Common myeloid progenitor, CD34-positive (primary cell): ENCODE data around the gene CACNA2D1.
A peak's percentile ranks its signal among the peaks of the same experiment; 100 is the strongest.

ENCODE experiments used
- CTCF ChIA-PET: fragments of 350-600 bp; sonication (Branson Sonifier 250); formaldehyde crosslinking; loops from one replicate; lab custom pipeline; 2021; ENCODE audit warnings: antibody characterized with exemption; lab: Charles Lee
- POLR2A ChIA-PET: fragments of 350-600 bp; sonication (Branson Sonifier 250); formaldehyde crosslinking; loops from one replicate; lab custom pipeline; 2021; ENCODE audit warnings: antibody characterized with exemption; lab: Charles Lee
- DNase-seq, 3 donors: peaks; one replicate each; pipeline versions ENCODE4 v3.0.0 to v3.0.0-alpha.2; 2013
- H3K27ac ChIP-seq, 2 experiments: 1 replicate in 1 of 2; 2 replicates in 1 of 2; pipeline ENCODE4 v1.7.0; 2013; ENCODE audit warnings: inconsistent platforms in 2 of 2, low read length in 2 of 2, mild to moderate bottlenecking in 2 of 2, low read depth in 1 of 2, moderate library complexity in 1 of 2; ENCODE audit not compliant: severe bottlenecking in 2 of 2, insufficient read depth in 1 of 2, poor library complexity in 1 of 2
- H3K27me3 ChIP-seq, 5 experiments: replicated peaks in 2 of 5; 1 replicate in 3 of 5; 2 replicates in 2 of 5; pipeline versions ENCODE4 v1.6.1 to v1.7.0; 2013; ENCODE audit warnings: low read length in 4 of 5, mild to moderate bottlenecking in 2 of 5, moderate library complexity in 2 of 5, inconsistent platforms in 1 of 5; ENCODE audit not compliant: insufficient read depth in 5 of 5, control insufficient read depth in 4 of 5
- H3K36me3 ChIP-seq, 4 experiments: 1 replicate in 2 of 4; 2 replicates in 2 of 4; pipeline versions ENCODE4 v1.6.1 to v1.7.0; 2013; ENCODE audit warnings: low read length in 3 of 4, control low read depth in 1 of 4, mild to moderate bottlenecking in 1 of 4; ENCODE audit not compliant: control insufficient read depth in 4 of 4, insufficient read depth in 4 of 4
- H3K4me1 ChIP-seq, 4 experiments: 1 replicate in 3 of 4; 2 replicates in 1 of 4; pipeline versions ENCODE4 v1.6.1 to v1.7.1; 2013; ENCODE audit warnings: low read length in 3 of 4, mild to moderate bottlenecking in 3 of 4, control low read depth in 1 of 4, inconsistent platforms in 1 of 4, moderate library complexity in 1 of 4; ENCODE audit not compliant: control insufficient read depth in 4 of 4, insufficient read depth in 4 of 4; ENCODE audit errors: control extremely low read depth in 1 of 4
- H3K4me3 ChIP-seq, 7 experiments: 1 replicate in 4 of 7; 2 replicates in 3 of 7; pipeline versions ENCODE4 v1.5.1 to v1.7.0; 2013; ENCODE audit warnings: mild to moderate bottlenecking in 7 of 7, low read length in 6 of 7, moderate library complexity in 6 of 7, inconsistent platforms in 2 of 7, low read depth in 2 of 7, control low read depth in 1 of 7; ENCODE audit not compliant: insufficient read depth in 4 of 7, control insufficient read depth in 1 of 7; ENCODE audit errors: extremely low read depth in 1 of 7
- H3K9me3 ChIP-seq, 5 experiments: 1 replicate in 4 of 5; 2 replicates in 1 of 5; pipeline versions ENCODE4 v1.6.1 to v1.7.1; 2013; ENCODE audit warnings: low read length in 4 of 5, mild to moderate bottlenecking in 2 of 5, inconsistent platforms in 1 of 5, low read depth in 1 of 5, moderate library complexity in 1 of 5; ENCODE audit not compliant: control insufficient read depth in 4 of 5, insufficient read depth in 2 of 5; ENCODE audit errors: control extremely low read depth in 1 of 5
- WGBS: methylation state at CpG from one replicate; pipeline ENCODE4 v1.1.5; 2013; ENCODE audit not compliant: insufficient coverage; 5-methylcytosine and 5-hydroxymethylcytosine counted together

CACNA2D1 gene

DNA sequence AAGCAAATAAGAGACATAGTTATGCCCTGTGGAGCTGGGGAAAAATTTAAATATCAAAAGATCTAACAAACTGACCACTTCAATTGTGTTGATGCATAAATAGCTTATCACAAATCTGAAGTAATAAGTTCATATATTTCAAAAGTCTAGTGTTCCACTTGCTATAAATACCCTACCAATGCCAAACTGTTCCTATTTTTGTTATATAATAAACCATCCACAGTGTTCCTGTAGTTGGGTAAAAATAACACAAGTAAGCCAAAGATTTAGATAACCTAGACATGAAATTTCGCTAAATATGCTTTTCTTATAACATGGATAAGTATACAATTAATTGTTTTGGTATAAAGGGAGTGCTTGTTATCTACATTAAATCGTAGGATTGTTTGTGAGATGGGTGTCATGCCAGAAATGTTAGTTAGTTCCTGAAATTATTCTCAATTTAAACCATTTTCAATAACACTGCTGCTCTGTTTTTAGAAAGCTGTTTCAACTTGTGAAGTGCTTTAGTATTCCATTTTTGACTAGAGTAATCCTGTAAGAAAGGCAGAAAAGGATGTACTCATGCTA, 85.5 kb downstream of the CACNA2D1 start:
- POLR2A ChIA-PET, result no interaction called here
- WGBS, result no CpG with 5 or more reads among the region's 2 CpGs

GRCh38 chr7:82348251-82348650, 95.3 kb downstream of the CACNA2D1 start:
- CTCF ChIA-PET, result no interaction called here
- Histone ChIP-seq H3K4me3 (no peak overlapping the region), H3K36me3 (no peaks in the 10 kb centered on the region), H3K4me1 (no peaks in the 10 kb centered on the region), H3K27me3 (no peaks in the 10 kb centered on the region), H3K27ac (no peak overlapping the region), H3K9me3 (no peaks in the 10 kb centered on the region)
- WGBS, result 100% methylated on average over 1 of the region's 5 CpGs
- POLR2A ChIA-PET, result no interaction called here
- DNase-seq, result no peak

More for the DNA sequence above, 85.5 kb downstream of the CACNA2D1 start:
- no peak overlapping the region for H3K4me3 ChIP-seq
- H3K27ac ChIP-seq, result no peak overlapping the region
- CTCF ChIA-PET, result no interaction called here
- no peaks in the 10 kb centered on the region for H3K4me1 ChIP-seq
- DNase-seq, result no peak
- H3K9me3 ChIP-seq, result no peaks in the 10 kb centered on the region
- H3K36me3 ChIP-seq, result no peaks in the 10 kb centered on the region
- peaks cover 0 to 2% (median 0%) of the 10 kb centered on the region in 5 experiments for H3K27me3 ChIP-seq

- no peak overlapping the region for H3K4me3 ChIP-seq
- ChIA-PET CTCF (no interaction called here), POLR2A (no interaction called here)
- H3K36me3 ChIP-seq, result no peaks in the 10 kb centered on the region
- H3K4me1 ChIP-seq, result no peaks in the 10 kb centered on the region
- H3K27me3 ChIP-seq, result no peaks in the 10 kb centered on the region
- no peak for DNase-seq
- H3K27ac ChIP-seq, result no peak overlapping the region
- no peaks in the 10 kb centered on the region for H3K9me3 ChIP-seq
- WGBS, result no CpG with 5 or more reads among the region's 1 CpG
Observed at GRCh38 chr7:82347808-82348207, 95.8 kb downstream of the CACNA2D1 start.

DNA sequence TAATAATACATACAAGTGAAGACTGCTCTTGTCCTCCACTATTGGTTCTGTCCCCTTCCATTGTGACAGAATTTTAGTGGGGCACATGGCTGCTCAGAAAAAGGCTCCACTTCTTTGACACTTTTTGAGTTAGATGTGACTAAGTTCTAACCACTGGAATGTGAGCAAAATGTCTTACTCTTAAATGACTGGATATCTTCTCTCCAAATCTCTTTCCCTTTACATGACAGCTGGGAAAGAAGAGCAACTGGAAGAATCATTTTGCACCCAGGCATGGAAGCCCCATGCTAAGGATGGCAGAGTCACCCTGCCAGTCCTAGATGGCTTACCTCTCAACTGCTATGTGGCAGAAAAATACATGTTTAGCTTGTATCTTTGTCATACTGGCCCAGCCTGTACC, 97.7 kb downstream of the CACNA2D1 start:
- Histone ChIP-seq H3K9me3 (no peaks in the 10 kb centered on the region), H3K4me1 (no peaks in the 10 kb centered on the region), H3K36me3 (no peaks in the 10 kb centered on the region), H3K27me3 (no peaks in the 10 kb centered on the region), H3K4me3 (no peak overlapping the region), H3K27ac (no peak overlapping the region)
- ChIA-PET CTCF (interaction anchor here (0.7 kb wide), 1 partner anchor 264 kb away, joined by 5 read pairs; no protein-coding TSS in a partner anchor), POLR2A (no interaction called here)
- no peak for DNase-seq

DNA sequence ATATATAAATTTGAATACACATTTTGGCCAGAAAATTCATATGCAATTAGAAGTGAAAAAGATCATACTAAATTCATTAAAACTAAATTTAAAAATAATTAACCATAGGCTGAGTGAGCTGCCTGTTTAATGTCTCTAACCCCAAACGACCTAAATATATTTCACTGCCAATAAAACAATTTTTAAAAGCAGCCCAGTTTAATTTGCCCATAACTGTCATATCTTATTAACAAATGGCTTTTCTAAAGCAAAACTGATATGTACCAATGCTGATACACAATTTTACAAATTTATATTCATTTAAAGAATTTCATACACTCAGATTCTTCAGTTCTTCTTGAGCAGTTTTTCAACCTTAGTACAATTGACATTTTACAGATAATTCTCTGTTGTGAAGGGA, 99.9 kb downstream of the CACNA2D1 start:
- H3K36me3 ChIP-seq, result no peaks in the 10 kb centered on the region
- DNase-seq, result no peak
- H3K27ac ChIP-seq, result no peak overlapping the region
- no peaks in the 10 kb centered on the region for H3K4me1 ChIP-seq
- ChIA-PET POLR2A (no interaction called here), CTCF (no interaction called here)
- no peaks in the 10 kb centered on the region for H3K27me3 ChIP-seq
- no peaks in the 10 kb centered on the region for H3K9me3 ChIP-seq
- no CpG with 5 or more reads among the region's 1 CpG for WGBS
- H3K4me3 ChIP-seq, result no peak overlapping the region

DNA sequence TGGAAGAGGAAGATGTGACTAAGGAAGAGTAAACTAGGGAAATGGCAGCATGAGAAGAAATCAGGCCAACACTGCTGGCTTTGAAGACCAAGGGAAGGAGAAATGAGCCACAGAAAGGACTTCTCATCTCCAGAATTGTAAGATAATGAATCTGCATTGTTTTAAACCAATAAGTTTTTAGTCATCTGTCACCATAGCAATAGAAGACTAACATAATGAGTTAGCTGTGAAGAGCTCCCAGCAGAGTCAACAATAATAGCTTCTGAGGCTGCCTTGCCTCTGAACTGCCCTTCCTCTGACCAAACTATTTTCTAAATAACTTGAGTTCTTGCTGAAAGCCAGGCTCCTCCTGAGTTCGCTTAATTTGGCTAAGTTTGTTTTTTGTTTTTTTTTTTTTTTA, 103.6 kb downstream of the CACNA2D1 start:
- WGBS, result no CpG with 5 or more reads among the region's 1 CpG
- no peaks in the 10 kb centered on the region for H3K9me3 ChIP-seq
- H3K36me3 ChIP-seq, result no peaks in the 10 kb centered on the region
- no peak overlapping the region for H3K4me3 ChIP-seq
- no peak overlapping the region for H3K27ac ChIP-seq
- ChIA-PET CTCF (no interaction called here), POLR2A (no interaction called here)
- no peak for DNase-seq
- no peaks in the 10 kb centered on the region for H3K27me3 ChIP-seq
- no peaks in the 10 kb centered on the region for H3K4me1 ChIP-seq

DNA sequence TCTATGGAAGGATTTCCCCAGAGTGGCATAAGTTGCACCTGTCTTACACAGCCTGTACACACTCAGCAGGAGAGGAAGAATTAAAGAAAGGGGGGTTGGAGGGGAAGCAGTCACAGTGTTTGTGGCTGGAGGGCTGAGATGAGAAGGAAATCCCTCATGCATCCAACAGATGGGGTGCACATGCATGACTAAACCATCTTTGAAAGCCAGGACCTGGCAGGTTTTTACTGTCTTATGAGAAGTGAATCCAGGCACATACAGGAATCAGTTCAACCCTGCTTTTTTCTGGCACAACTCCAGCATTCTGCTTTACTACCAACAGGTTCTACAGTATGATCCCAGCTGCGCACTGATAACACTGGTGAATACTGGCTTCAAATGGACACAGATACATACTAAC, 107.7 kb downstream of the CACNA2D1 start:
- 100% methylated on average over 1 of the region's 1 CpG for WGBS
- Histone ChIP-seq H3K27ac (no peak overlapping the region), H3K4me1 (no peaks in the 10 kb centered on the region), H3K4me3 (no peak overlapping the region), H3K27me3 (no peaks in the 10 kb centered on the region), H3K36me3 (no peaks in the 10 kb centered on the region), H3K9me3 (no peaks in the 10 kb centered on the region)
- DNase-seq, result peak in 2 of 3 donors; percentile 13 to 16
- ChIA-PET POLR2A (interaction anchor here (0.6 kb wide), 1 partner anchor 128 kb away, joined by 6 read pairs; no protein-coding TSS in a partner anchor), CTCF (no interaction called here)
